Gastrocnemius medialis (tissue), 4 donors: ENCODE data around the gene TENM3. TPM values are rescaled to one million over a fixed set of nuclear protein-coding genes. Genes with fewer than 3 reads are reported as not detected.

Experiments used
- ATAC-seq, 2 donors: fragments of 150-250 bp; one replicate each; pipeline ENCODE4 v1.9.1; 2016
- DNase-seq, 2 donors: peaks; one replicate each; pipeline ENCODE4 v3.0.0-alpha.2; 2019
- H3K27ac ChIP-seq, 4 donors: fragments of 200-600 bp; sonication (generic); 1 replicate in 1 of 4; 2 replicates in 3 of 4; pipeline ENCODE4 v1.5.1; 2016 to 2018; ENCODE audit warnings: mild to moderate bottlenecking in 2 of 4, moderate library complexity in 1 of 4
- H3K27me3 ChIP-seq, 3 donors: fragments of 200-600 bp; sonication (generic) in 2 of 3; 1 replicate in 1 of 3; 2 replicates in 2 of 3; pipeline versions ENCODE4 v1.5.1 to v1.6.0; 2016 to 2019; ENCODE audit warnings: mild to moderate bottlenecking in 1 of 3, moderate library complexity in 1 of 3
- H3K36me3 ChIP-seq, 2 donors: fragments of 200-600 bp; sonication (generic) in 1 of 2; one replicate each; pipeline ENCODE4 v1.5.1; 2017 to 2018
- H3K4me1 ChIP-seq, 2 donors: fragments of 200-600 bp; sonication (generic) in 1 of 2; one replicate each; pipeline ENCODE4 v1.5.1; 2016 to 2017; ENCODE audit warnings: mild to moderate bottlenecking in 2 of 2
- H3K4me3 ChIP-seq, 4 donors: fragments of 200-600 bp; sonication (generic) in 3 of 4; 1 replicate in 1 of 4; 2 replicates in 3 of 4; pipeline ENCODE4 v1.5.1; 2016 to 2019; ENCODE audit warnings: mild to moderate bottlenecking in 2 of 4
- H3K9me3 ChIP-seq, 3 donors: fragments of 200-600 bp; sonication (generic) in 2 of 3; 1 replicate in 1 of 3; 2 replicates in 2 of 3; pipeline ENCODE4 v1.5.1; 2016 to 2019
- POLR2A ChIP-seq, 2 donors: fragments of 450-650 bp; IDR thresholded peaks; one replicate each; pipeline ENCODE4 v1.6.1; 2017; ENCODE audit warnings: antibody characterized with exemption in 2 of 2, mild to moderate bottlenecking in 2 of 2, moderate library complexity in 2 of 2
- in situ Hi-C, 4 donors: fragments of 200-750 bp; cut with MboI; loops; one replicate each; pipeline versions ENCODE4 v1.15.0 to v1.8.0; 2017; ENCODE audit warnings: low sequenced_read_pairs in 4 of 4
- intact Hi-C: fragments of 100-400 bp; cut with DNase I; formaldehyde crosslinking; loops from one replicate; pipeline ENCODE4 v1.15.1; 2023; ENCODE audit warnings: low total_unique reads
- total RNA-seq, 4 donors: library from RNA; depleted of rRNA; stranded (reverse); fragments of >200 nt; gene quantifications; one replicate each; pipeline versions ENCODE4 v1.1.0 to v1.2.3, GENCODE V29; 2016
- TF ChIP-seq, protein P1 (sequence below), 5 experiments: fragments of 450-650 bp in 3 of 5; fragments of 200-600 bp in 2 of 5; sonication (generic) in 2 of 5; IDR thresholded peaks in 4 of 5; conservative IDR thresholded peaks in 1 of 5; 1 replicate in 4 of 5; 2 replicates in 1 of 5; pipeline ENCODE4 v1.5.1; 2016 to 2019; ENCODE audit warnings: antibody characterized with exemption in 5 of 5, mild to moderate bottlenecking in 3 of 5, moderate library complexity in 3 of 5

TENM3 gene
- total RNA-seq, 4 donors from 2014 or later, result 8.3 to 16.2 (median 12.3) TPM

DNA sequence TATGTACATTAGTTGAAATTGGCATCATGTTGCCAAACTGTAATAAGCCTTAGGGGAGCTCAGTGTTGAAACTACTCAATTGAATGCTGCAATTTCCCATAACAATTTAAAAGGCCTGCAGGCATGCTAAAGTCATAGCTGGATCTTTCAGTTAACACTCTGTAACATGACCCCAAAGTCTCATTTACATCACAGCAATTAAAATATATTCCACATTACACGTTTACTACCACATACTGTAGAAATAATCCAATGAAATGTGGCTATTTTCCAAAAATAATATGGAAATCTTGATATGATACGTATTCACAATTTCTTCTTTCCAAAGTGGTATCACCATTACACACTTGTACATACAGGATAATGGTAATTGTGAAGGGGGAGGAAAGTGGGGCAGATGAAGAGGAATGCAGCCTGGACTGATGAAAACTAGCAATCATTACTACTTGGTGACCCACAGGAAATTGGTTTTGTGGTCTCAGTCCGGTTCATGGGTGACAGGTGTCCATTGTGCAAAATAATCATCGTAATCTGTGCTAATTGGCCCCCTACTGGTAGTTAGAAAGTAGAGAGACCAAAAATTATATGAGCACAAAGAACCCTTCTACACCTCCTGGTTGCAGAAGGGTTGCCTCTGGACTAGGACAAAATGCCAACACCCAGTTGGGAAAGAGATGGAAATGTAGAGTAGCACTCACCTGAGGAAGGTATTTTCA, 63.7 kb downstream of the TENM3 start:
- ATAC-seq (no peak), DNase-seq (no peak)
- in situ Hi-C loops, result no loop called here
- no peaks in the 10 kb centered on the region for H3K9me3 ChIP-seq
- H3K36me3 ChIP-seq, result no peaks in the 10 kb centered on the region
- TF ChIP-seq POLR2A (IDR thresholded peaks at IDR 0.05), result no peak
- TF ChIP-seq, protein P1, sequence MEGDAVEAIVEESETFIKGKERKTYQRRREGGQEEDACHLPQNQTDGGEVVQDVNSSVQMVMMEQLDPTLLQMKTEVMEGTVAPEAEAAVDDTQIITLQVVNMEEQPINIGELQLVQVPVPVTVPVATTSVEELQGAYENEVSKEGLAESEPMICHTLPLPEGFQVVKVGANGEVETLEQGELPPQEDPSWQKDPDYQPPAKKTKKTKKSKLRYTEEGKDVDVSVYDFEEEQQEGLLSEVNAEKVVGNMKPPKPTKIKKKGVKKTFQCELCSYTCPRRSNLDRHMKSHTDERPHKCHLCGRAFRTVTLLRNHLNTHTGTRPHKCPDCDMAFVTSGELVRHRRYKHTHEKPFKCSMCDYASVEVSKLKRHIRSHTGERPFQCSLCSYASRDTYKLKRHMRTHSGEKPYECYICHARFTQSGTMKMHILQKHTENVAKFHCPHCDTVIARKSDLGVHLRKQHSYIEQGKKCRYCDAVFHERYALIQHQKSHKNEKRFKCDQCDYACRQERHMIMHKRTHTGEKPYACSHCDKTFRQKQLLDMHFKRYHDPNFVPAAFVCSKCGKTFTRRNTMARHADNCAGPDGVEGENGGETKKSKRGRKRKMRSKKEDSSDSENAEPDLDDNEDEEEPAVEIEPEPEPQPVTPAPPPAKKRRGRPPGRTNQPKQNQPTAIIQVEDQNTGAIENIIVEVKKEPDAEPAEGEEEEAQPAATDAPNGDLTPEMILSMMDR (IDR thresholded peaks at IDR 0.05 in 4 of 5, conservative IDR thresholded peaks at IDR 0.05 in 1 of 5), result no peak
- no peak overlapping the region for H3K4me3 ChIP-seq
- intact Hi-C loops, result no loop called here
- H3K27ac ChIP-seq, result no peak overlapping the region
- no peaks in the 10 kb centered on the region for H3K4me1 ChIP-seq
- H3K27me3 ChIP-seq, result no peaks in the 10 kb centered on the region

DNA sequence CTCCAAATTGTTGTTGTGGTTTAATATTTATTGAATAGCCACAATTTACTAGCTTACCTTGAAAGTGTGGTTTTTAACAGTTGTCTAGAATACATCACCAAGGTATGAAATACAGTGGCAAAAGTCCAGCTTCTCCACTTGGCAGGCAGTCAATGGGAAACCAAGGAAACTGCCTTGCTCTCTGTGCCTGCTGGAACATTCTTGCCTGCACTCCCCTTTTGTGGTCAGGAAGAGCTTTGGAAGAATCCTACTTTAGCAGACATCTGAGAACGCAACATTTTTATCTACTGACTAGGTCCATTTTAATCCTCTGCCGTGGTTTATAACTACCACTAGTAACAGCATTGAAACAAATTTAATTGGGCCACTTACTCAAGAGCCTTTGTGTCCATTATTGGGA, 64.5 kb downstream of the TENM3 start:
- H3K27me3 ChIP-seq, result no peaks in the 10 kb centered on the region
- TF ChIP-seq POLR2A (IDR thresholded peaks at IDR 0.05), result no peak
- TF ChIP-seq, protein P1 (IDR thresholded peaks at IDR 0.05 in 4 of 5, conservative IDR thresholded peaks at IDR 0.05 in 1 of 5), result no peak
- no peak for ATAC-seq
- H3K36me3 ChIP-seq, result no peaks in the 10 kb centered on the region
- in situ Hi-C loops (no loop called here), intact Hi-C loops (no loop called here)
- no peak for DNase-seq
- H3K4me3 ChIP-seq, result no peak overlapping the region
- no peaks in the 10 kb centered on the region for H3K4me1 ChIP-seq
- H3K27ac ChIP-seq, result no peak overlapping the region
- H3K9me3 ChIP-seq, result no peaks in the 10 kb centered on the region

DNA sequence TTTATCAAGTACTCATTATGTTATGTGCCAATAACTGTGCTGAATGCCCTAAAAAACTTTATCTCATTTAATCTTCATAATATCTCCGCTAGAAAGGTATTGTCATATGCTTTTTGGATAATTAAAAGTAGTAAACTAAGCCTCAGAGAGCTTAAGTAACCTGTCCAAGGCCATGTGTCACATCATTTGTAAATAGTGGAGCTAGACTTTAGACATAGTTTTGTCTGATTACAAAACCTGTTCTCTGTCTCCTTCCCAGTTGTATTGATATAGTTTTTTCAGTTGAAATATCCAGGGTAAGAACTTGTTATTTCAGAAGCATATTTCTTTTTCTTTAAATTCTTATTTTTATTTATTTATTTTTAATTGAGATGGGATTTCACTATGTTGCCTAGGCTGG, 66.7 kb downstream of the TENM3 start:
- no peak for DNase-seq
- peaks cover 0 to 7% (median 0%) of the 10 kb centered on the region in 3 donors for H3K9me3 ChIP-seq
- TF ChIP-seq POLR2A (IDR thresholded peaks at IDR 0.05), result no peak
- TF ChIP-seq, protein P1 (IDR thresholded peaks at IDR 0.05 in 4 of 5, conservative IDR thresholded peaks at IDR 0.05 in 1 of 5), result no peak
- no peak for ATAC-seq
- in situ Hi-C loops (no loop called here), intact Hi-C loops (no loop called here)
- no peaks in the 10 kb centered on the region for H3K4me1 ChIP-seq
- no peaks in the 10 kb centered on the region for H3K27me3 ChIP-seq
- H3K27ac ChIP-seq, result no peak overlapping the region
- H3K4me3 ChIP-seq, result no peak overlapping the region
- H3K36me3 ChIP-seq, result no peaks in the 10 kb centered on the region

DNA sequence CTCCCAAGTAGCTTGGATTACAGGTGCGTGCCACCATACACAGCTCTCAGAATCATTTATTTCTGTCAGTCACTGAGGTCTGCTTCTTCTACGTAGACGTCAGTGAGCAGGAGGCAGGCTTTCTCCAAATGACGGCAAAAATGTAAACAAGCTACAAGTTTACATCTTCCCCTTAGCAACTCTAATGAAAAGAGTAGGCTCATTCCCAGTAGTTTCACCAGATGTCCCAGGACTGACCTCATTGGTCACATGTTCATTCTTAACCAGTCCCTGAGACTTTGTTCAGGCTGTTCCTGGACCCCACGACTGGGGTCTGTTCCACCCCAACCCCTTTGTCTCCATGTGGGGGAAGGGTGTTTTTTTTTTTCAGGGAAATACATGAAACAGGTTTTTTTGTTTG, 67.1 kb downstream of the TENM3 start:
- DNase-seq (no peak), ATAC-seq (no peak)
- Histone ChIP-seq H3K36me3 (no peaks in the 10 kb centered on the region), H3K27me3 (no peaks in the 10 kb centered on the region), H3K27ac (no peak overlapping the region), H3K9me3 (peaks cover 0 to 12% (median 0%) of the 10 kb centered on the region in 3 donors), H3K4me3 (no peak overlapping the region), H3K4me1 (no peaks in the 10 kb centered on the region)
- TF ChIP-seq, protein P1 (IDR thresholded peaks at IDR 0.05 in 4 of 5, conservative IDR thresholded peaks at IDR 0.05 in 1 of 5), result no peak
- TF ChIP-seq POLR2A (IDR thresholded peaks at IDR 0.05), result no peak
- in situ Hi-C loops, result no loop called here
- intact Hi-C loops, result no loop called here

DNA sequence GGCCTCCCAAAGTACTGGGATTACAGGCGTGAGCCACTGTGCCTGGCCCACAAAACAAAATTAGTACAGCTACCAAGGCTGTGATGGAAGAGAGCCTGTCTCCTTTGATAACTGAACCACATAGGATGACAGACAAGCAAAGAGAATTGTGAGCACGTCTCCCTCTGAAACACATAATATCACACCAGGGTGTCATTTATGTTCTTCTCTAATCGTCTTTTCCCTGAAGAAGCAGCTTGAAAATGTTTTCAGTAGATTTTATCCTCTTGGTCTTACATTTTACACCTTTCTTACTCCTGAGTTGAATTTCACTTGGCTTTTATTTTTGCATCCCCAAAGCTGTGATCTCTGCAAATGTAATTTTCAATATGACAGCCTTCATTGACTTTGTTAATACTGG, 67.8 kb downstream of the TENM3 start:
- Histone ChIP-seq H3K4me1 (no peaks in the 10 kb centered on the region), H3K36me3 (no peaks in the 10 kb centered on the region), H3K4me3 (no peak overlapping the region), H3K9me3 (peaks cover 0 to 13% (median 0%) of the 10 kb centered on the region in 3 donors), H3K27ac (no peak overlapping the region), H3K27me3 (no peaks in the 10 kb centered on the region)
- intact Hi-C loops (no loop called here), in situ Hi-C loops (no loop called here)
- ATAC-seq, result no peak
- TF ChIP-seq POLR2A (IDR thresholded peaks at IDR 0.05), result no peak
- TF ChIP-seq, protein P1 (IDR thresholded peaks at IDR 0.05 in 4 of 5, conservative IDR thresholded peaks at IDR 0.05 in 1 of 5), result no peak
- no peak for DNase-seq
